Vagina (tissue), 2 donors: ENCODE results near the gene PHACTR2. TPM values are rescaled to one million over a fixed set of nuclear protein-coding genes. Genes with fewer than 3 reads are reported as not detected.
"Not testable (repeated sequence)": the region's sequence is repeated elsewhere in the genome, so short reads cannot be mapped to it uniquely, and the experiment has no call there.

ENCODE experiments used
- DNase-seq, 2 donors: peaks; one replicate each; pipeline ENCODE4 v3.0.0-alpha.2; 2017; ENCODE audit errors: extremely low spot score in 2 of 2
- H3K27ac ChIP-seq: fragments of 200-600 bp; sonication (generic); one replicate; pipeline ENCODE4 v1.5.1; 2019
- H3K27me3 ChIP-seq: fragments of 200-600 bp; sonication (generic); one replicate; pipeline ENCODE4 v1.5.1; 2019
- H3K36me3 ChIP-seq, 2 donors: fragments of 200-600 bp; sonication (generic); one replicate each; pipeline ENCODE4 v1.5.1; 2017 to 2019
- H3K4me1 ChIP-seq: fragments of 200-600 bp; sonication (generic); one replicate; pipeline ENCODE4 v1.5.1; 2019
- H3K4me3 ChIP-seq, 2 donors: fragments of 200-600 bp; sonication (generic); 1 replicate in 1 of 2; 2 replicates in 1 of 2; pipeline ENCODE4 v1.5.1; 2016 to 2019
- H3K9me3 ChIP-seq: fragments of 200-600 bp; sonication (generic); one replicate; pipeline ENCODE4 v1.5.1; 2019
- CTCF ChIP-seq, 3 experiments: fragments of 450-650 bp in 2 of 3; fragments of 200-600 bp in 1 of 3; sonication (generic) in 1 of 3; IDR thresholded peaks; one replicate each; pipeline ENCODE4 v1.5.1; 2017 to 2019; ENCODE audit warnings: antibody characterized with exemption in 3 of 3, mild to moderate bottlenecking in 2 of 3, moderate library complexity in 2 of 3
- POLR2A ChIP-seq, 2 donors: fragments of 450-650 bp; IDR thresholded peaks; one replicate each; pipeline ENCODE4 v1.6.1; 2017; ENCODE audit warnings: antibody characterized with exemption in 2 of 2, mild to moderate bottlenecking in 2 of 2, moderate library complexity in 2 of 2
- POLR2AphosphoS5 ChIP-seq, 2 donors: sonication (generic); formaldehyde crosslinking; IDR thresholded peaks; one replicate each; pipeline ENCODE4 v1.9.0; 2017; ENCODE audit warnings: antibody characterized with exemption in 2 of 2, mild to moderate bottlenecking in 2 of 2, low read depth in 1 of 2; ENCODE audit not compliant: insufficient read depth in 1 of 2
- intact Hi-C: fragments of 100-400 bp; cut with DNase I; formaldehyde crosslinking; loops from one replicate; pipeline ENCODE4 v1.15.1; 2023
- total RNA-seq: library from RNA; depleted of rRNA; stranded (reverse); fragments of >200 nt; gene quantifications from one replicate; pipeline ENCODE4 v1.2.3, GENCODE V29; 2016

PHACTR2 gene
- total RNA-seq, 1 donor from 2014 or later, result 61.6 TPM

- intact Hi-C loops, result no loop called here
- peak in 1 of 2 donors; percentile 32 for TF ChIP-seq POLR2AphosphoS5 (IDR thresholded peaks at IDR 0.05; ENCODE audit: insufficient read depth in 1 of 2, low read depth in 1 of 2)
- no peak for TF ChIP-seq CTCF (IDR thresholded peaks at IDR 0.05)
- TF ChIP-seq POLR2A (IDR thresholded peaks at IDR 0.05), result no peak
- no peak overlapping the region for H3K4me3 ChIP-seq
- no peak for DNase-seq
- H3K27me3 ChIP-seq, result no peaks in the 10 kb centered on the region
- H3K36me3 ChIP-seq, result no peaks in the 10 kb centered on the region
- no peaks in the 10 kb centered on the region for H3K9me3 ChIP-seq
- peak overlapping the region; percentile 20 for H3K27ac ChIP-seq
- peaks cover 7% of the 10 kb centered on the region for H3K4me1 ChIP-seq
Observed at GRCh38 chr6:143652841-143653331, 24.9 kb upstream of the PHACTR2 start.

GRCh38 chr6:143655541-143655940 lies 22.2 kb upstream of the PHACTR2 start:
- Histone ChIP-seq H3K27ac (no peak overlapping the region), H3K4me1 (peaks cover 7% of the 10 kb centered on the region), H3K9me3 (no peaks in the 10 kb centered on the region), H3K27me3 (no peaks in the 10 kb centered on the region), H3K4me3 (no peak overlapping the region), H3K36me3 (no peaks in the 10 kb centered on the region)
- TF ChIP-seq POLR2AphosphoS5 (IDR thresholded peaks at IDR 0.05; ENCODE audit: insufficient read depth in 1 of 2, low read depth in 1 of 2), result no peak
- TF ChIP-seq CTCF (IDR thresholded peaks at IDR 0.05), result no peak
- no peak for TF ChIP-seq POLR2A (IDR thresholded peaks at IDR 0.05)
- intact Hi-C loops, result no loop called here
- no peak for DNase-seq

- intact Hi-C loops, result no loop called here
- H3K36me3 ChIP-seq, result no peaks in the 10 kb centered on the region
- peaks cover 7% of the 10 kb centered on the region for H3K4me1 ChIP-seq
- no peak for DNase-seq
- no peak overlapping the region for H3K27ac ChIP-seq
- no peaks in the 10 kb centered on the region for H3K27me3 ChIP-seq
- no peak overlapping the region for H3K4me3 ChIP-seq
- TF ChIP-seq POLR2AphosphoS5 (IDR thresholded peaks at IDR 0.05; ENCODE audit: insufficient read depth in 1 of 2, low read depth in 1 of 2), result no peak
- no peak for TF ChIP-seq POLR2A (IDR thresholded peaks at IDR 0.05)
- no peak for TF ChIP-seq CTCF (IDR thresholded peaks at IDR 0.05)
- no peaks in the 10 kb centered on the region for H3K9me3 ChIP-seq
Observed at GRCh38 chr6:143656026-143656425, 21.7 kb upstream of the PHACTR2 start.

GRCh38 chr6:143657809-143658208 lies 20.0 kb upstream of the PHACTR2 start:
- Histone ChIP-seq H3K4me1 (peaks cover 4% of the 10 kb centered on the region), H3K27me3 (no peaks in the 10 kb centered on the region), H3K4me3 (no peak overlapping the region), H3K36me3 (no peaks in the 10 kb centered on the region), H3K27ac (no peak overlapping the region), H3K9me3 (no peaks in the 10 kb centered on the region)
- intact Hi-C loops, result no loop called here
- DNase-seq, result no peak
- no peak for TF ChIP-seq POLR2A (IDR thresholded peaks at IDR 0.05)
- TF ChIP-seq POLR2AphosphoS5 (IDR thresholded peaks at IDR 0.05; ENCODE audit: insufficient read depth in 1 of 2, low read depth in 1 of 2), result no peak
- no peak for TF ChIP-seq CTCF (IDR thresholded peaks at IDR 0.05)

GRCh38 chr6:143660170-143660569 lies 17.6 kb upstream of the PHACTR2 start:
- H3K4me1 ChIP-seq, H3K27me3 ChIP-seq, H3K4me3 ChIP-seq, DNase-seq, H3K36me3 ChIP-seq, H3K9me3 ChIP-seq, H3K27ac ChIP-seq, intact Hi-C loops: not testable (repeated sequence)
